ENCODE results near the gene BIRC2. TPM values are rescaled to one million over a fixed set of nuclear protein-coding genes. Genes with fewer than 3 reads are reported as not detected.

Gene BIRC2
- total and polyA plus RNA-seq, 2 experiments from 2014 or later = 15.3 to 25.2 TPM

GRCh38 chr11:102421261-102421660 is 74.2 kb downstream of the BIRC2 start:
- no peak overlapping the region for H2AFZ ChIP-seq
- no peaks in the 10 kb centered on the region for H3F3A ChIP-seq (replicated peaks; ENCODE audit: low read depth)
- H3K36me3 Mint-ChIP-seq (ENCODE audit: low read depth) = peaks cover 25% of the 10 kb centered on the region
- no peaks in the 10 kb centered on the region for H3K9me2 ChIP-seq (ENCODE audit: insufficient read depth)
- H3K4me3 Mint-ChIP-seq = no peak overlapping the region
- no peaks in the 10 kb centered on the region for H3K4me1 ChIP-seq (ENCODE audit: insufficient read depth)
- H3K4me3 ChIP-seq = no peak overlapping the region
- H3K27ac ChIP-seq (ENCODE audit: low read depth) = no peak overlapping the region
- H4K20me1 ChIP-seq (replicated peaks; ENCODE audit: insufficient read depth) = peaks cover 6% of the 10 kb centered on the region
- no peak overlapping the region for H3K27ac Mint-ChIP-seq
- no peaks in the 10 kb centered on the region for H3K36me3 ChIP-seq (ENCODE audit: insufficient read depth)
- DNase-seq (ENCODE audit: low spot score) = no peak
- no peaks in the 10 kb centered on the region for H3K27me3 ChIP-seq (ENCODE audit: insufficient read depth)
- no peaks in the 10 kb centered on the region for H3K4me1 Mint-ChIP-seq
- TF ChIP-seq ETS1 (IDR thresholded peaks at IDR 0.05) = no peak
- no peak for TF ChIP-seq REST (IDR thresholded peaks at IDR 0.05; ENCODE audit: unreplicated experiment)
- no peak for TF ChIP-seq JUNB (IDR thresholded peaks at IDR 0.05; ENCODE audit: unreplicated experiment)
- no peak for TF ChIP-seq ZNF462 (CRISPR knock-in tag; IDR thresholded peaks at IDR 0.05)
- no peak for TF ChIP-seq CTCF (conservative IDR thresholded peaks at IDR 0.05; ENCODE audit: low read depth in 2 of 2)
- TF ChIP-seq POLR2AphosphoS5 (IDR thresholded peaks at IDR 0.05; ENCODE audit: low read depth) = no peak
- no peak for TF ChIP-seq ZNF114 (CRISPR knock-in tag; IDR thresholded peaks at IDR 0.05)
- TF ChIP-seq STAT1 (IDR thresholded peaks at IDR 0.05; ENCODE audit: unreplicated experiment) = no peak
- TF ChIP-seq EZH2phosphoT487 (IDR thresholded peaks at IDR 0.05; ENCODE audit: unreplicated experiment) = no peak
- TF ChIP-seq EZH2 (IDR thresholded peaks at IDR 0.05; ENCODE audit: low read depth, unreplicated experiment) = no peak
- no peak for TF ChIP-seq CREB1 (CRISPR knock-in tag; IDR thresholded peaks at IDR 0.05; ENCODE audit: low read depth)
- H3K9me3 Mint-ChIP-seq = peaks cover 14% of the 10 kb centered on the region; the same call in 2 of the 3 replicates
- H3K27me3 Mint-ChIP-seq (ENCODE audit: insufficient read depth, low read depth, poor library complexity) = peaks cover 2% of the 10 kb centered on the region
- no peak overlapping the region for H3K4me2 ChIP-seq
- peaks cover 25% of the 10 kb centered on the region for H3K79me2 ChIP-seq (replicated peaks; ENCODE audit: insufficient read depth)
- no peak for ATAC-seq

Measured in GM23338 (cell line).